PC-9 (cell line): ENCODE results near the gene DLGAP1.

ENCODE experiments used
- EZH2 ChIP-seq: fragments of 200-600 bp; sonication (generic); IDR thresholded peaks from 2 replicates; pipeline ENCODE4 v1.8.0; 2017; ENCODE audit warnings: antibody characterized with exemption, low read depth
- TF ChIP-seq, protein P1 (sequence below): fragments of 200-600 bp; sonication (generic); conservative IDR thresholded peaks from 2 replicates; pipeline ENCODE4 v1.6.1; 2017; ENCODE audit warnings: mixed run types, antibody characterized with exemption, mild to moderate bottlenecking, moderate library complexity

DNA sequence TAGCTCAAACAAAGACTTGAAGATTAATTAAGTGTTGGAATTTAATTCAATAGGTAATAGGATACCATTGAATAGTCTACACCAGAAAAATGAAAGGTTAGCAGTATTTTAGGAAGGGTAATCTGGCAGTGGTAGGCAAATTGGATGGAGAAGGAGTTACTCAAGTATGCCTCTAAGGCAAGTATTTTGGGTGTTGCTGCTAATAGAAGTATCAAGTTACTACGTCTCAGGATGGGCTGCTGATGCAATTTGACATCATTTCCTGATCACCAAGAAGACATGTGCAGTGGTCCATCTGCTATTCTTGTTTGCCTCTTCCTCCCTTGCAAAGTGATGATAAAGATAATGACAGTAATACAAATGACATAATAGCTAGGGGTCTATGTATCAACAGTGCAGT lies 519.8 kb downstream of the DLGAP1 start:
- no peak for TF ChIP-seq EZH2
- TF ChIP-seq, protein P1, sequence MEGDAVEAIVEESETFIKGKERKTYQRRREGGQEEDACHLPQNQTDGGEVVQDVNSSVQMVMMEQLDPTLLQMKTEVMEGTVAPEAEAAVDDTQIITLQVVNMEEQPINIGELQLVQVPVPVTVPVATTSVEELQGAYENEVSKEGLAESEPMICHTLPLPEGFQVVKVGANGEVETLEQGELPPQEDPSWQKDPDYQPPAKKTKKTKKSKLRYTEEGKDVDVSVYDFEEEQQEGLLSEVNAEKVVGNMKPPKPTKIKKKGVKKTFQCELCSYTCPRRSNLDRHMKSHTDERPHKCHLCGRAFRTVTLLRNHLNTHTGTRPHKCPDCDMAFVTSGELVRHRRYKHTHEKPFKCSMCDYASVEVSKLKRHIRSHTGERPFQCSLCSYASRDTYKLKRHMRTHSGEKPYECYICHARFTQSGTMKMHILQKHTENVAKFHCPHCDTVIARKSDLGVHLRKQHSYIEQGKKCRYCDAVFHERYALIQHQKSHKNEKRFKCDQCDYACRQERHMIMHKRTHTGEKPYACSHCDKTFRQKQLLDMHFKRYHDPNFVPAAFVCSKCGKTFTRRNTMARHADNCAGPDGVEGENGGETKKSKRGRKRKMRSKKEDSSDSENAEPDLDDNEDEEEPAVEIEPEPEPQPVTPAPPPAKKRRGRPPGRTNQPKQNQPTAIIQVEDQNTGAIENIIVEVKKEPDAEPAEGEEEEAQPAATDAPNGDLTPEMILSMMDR = no peak
